Loucy (cell line): ENCODE measurements around the gene DPEP3.
"Not testable (repeated sequence)": the region's sequence is repeated elsewhere in the genome, so short reads cannot be mapped to it uniquely, and the experiment has no call there.

Source experiments
- H2AFZ ChIP-seq: fragments of 200-600 bp; sonication (generic); 2 replicates; pipeline ENCODE4 v1.6.0; 2016; ENCODE audit warnings: antibody characterized with exemption, mild to moderate bottlenecking, low read length, moderate library complexity
- H3F3A ChIP-seq: fragments of 200-600 bp; 2 replicates; pipeline ENCODE4 v1.6.0; 2016; ENCODE audit warnings: antibody characterized with exemption, low read depth, mild to moderate bottlenecking
- H3K27me3 ChIP-seq: fragments of 200-600 bp; sonication (generic); 2 replicates; pipeline ENCODE4 v1.6.1; 2014; ENCODE audit warnings: low read length, mild to moderate bottlenecking; ENCODE audit not compliant: insufficient read depth, poor library complexity, severe bottlenecking
- H3K36me3 ChIP-seq: fragments of 200-600 bp; sonication (generic); 2 replicates; pipeline ENCODE4 v1.6.1; 2016; ENCODE audit warnings: low read length; ENCODE audit not compliant: insufficient read depth
- H3K4me1 ChIP-seq: fragments of 200-600 bp; sonication (generic); 2 replicates; pipeline ENCODE4 v1.5.1; 2014; ENCODE audit warnings: low read length, mild to moderate bottlenecking; ENCODE audit not compliant: insufficient read depth, poor library complexity, severe bottlenecking
- H3K4me2 ChIP-seq: fragments of 200-600 bp; sonication (generic); 2 replicates; pipeline ENCODE4 v1.6.0; 2014; ENCODE audit warnings: antibody characterized with exemption, low read length, low read depth, mild to moderate bottlenecking; ENCODE audit not compliant: poor library complexity, severe bottlenecking
- H3K4me3 ChIP-seq: fragments of 200-600 bp; sonication (generic); 2 replicates; pipeline ENCODE4 v1.5.1; 2014; ENCODE audit warnings: low read length, mild to moderate bottlenecking, mixed read lengths; ENCODE audit not compliant: poor library complexity, severe bottlenecking
- H3K79me2 ChIP-seq: fragments of 200-600 bp; sonication (generic); 2 replicates; pipeline ENCODE4 v1.6.1; 2014; ENCODE audit warnings: low read length; ENCODE audit not compliant: insufficient read depth
- H3K9ac ChIP-seq: fragments of 200-600 bp; sonication (generic); 2 replicates; pipeline ENCODE4 v1.6.0; 2014; ENCODE audit warnings: mild to moderate bottlenecking, low read depth, low read length, moderate library complexity; ENCODE audit not compliant: poor library complexity, severe bottlenecking
- H3K9me2 ChIP-seq: fragments of 200-600 bp; sonication (generic); replicated peaks from 2 replicates; pipeline ENCODE4 v1.6.1; 2016; ENCODE audit warnings: low read depth, low read length, mixed read lengths
- H3K9me3 ChIP-seq: fragments of 200-600 bp; sonication (generic); 2 replicates; pipeline ENCODE4 v1.6.1; 2014; ENCODE audit warnings: mild to moderate bottlenecking, antibody characterized with exemption, low read length, low read depth; ENCODE audit not compliant: insufficient read depth
- H4K20me1 ChIP-seq: fragments of 200-600 bp; sonication (generic); 2 replicates; pipeline ENCODE4 v1.6.0; 2014; ENCODE audit warnings: antibody characterized with exemption, low read length, mild to moderate bottlenecking; ENCODE audit not compliant: insufficient read depth, poor library complexity, severe bottlenecking
- CTCF ChIP-seq: fragments of 200-600 bp; sonication (generic); conservative IDR thresholded peaks from 2 replicates; pipeline ENCODE4 v1.5.1; 2014; ENCODE audit warnings: mild to moderate bottlenecking, antibody characterized with exemption, low read length
- EZH2phosphoT487 ChIP-seq: fragments of 200-600 bp; IDR thresholded peaks from 2 replicates; pipeline ENCODE4 v1.6.1; 2018; ENCODE audit warnings: antibody characterized with exemption, mild to moderate bottlenecking, moderate library complexity, borderline replicate concordance

Gene DPEP3

GRCh38 chr16:67996666-67997065, 16.4 kb upstream of the DPEP3 start:
- Histone ChIP-seq H3K9me3 (no peaks in the 10 kb centered on the region), H3K4me3 (no peak overlapping the region), H3F3A (peaks cover 11% of the 10 kb centered on the region; the same call in 1 of the 2 replicates), H4K20me1 (no peaks in the 10 kb centered on the region), H3K4me1 (peaks cover 25% of the 10 kb centered on the region), H3K4me2 (no peak overlapping the region), H2AFZ (no peak overlapping the region), H3K79me2 (no peaks in the 10 kb centered on the region), H3K9me2 (no peaks in the 10 kb centered on the region), H3K36me3 (no peaks in the 10 kb centered on the region), H3K9ac (no peak overlapping the region), H3K27me3 (no peaks in the 10 kb centered on the region)
- no peak for TF ChIP-seq EZH2phosphoT487
- TF ChIP-seq CTCF, result no peak

GRCh38 chr16:67995423-67995822, 15.1 kb upstream of the DPEP3 start:
- Histone ChIP-seq H3K4me1 (peaks cover 22% of the 10 kb centered on the region), H3K9ac (no peak overlapping the region), H3K4me2 (no peak overlapping the region), H3K9me3 (no peaks in the 10 kb centered on the region), H3K79me2 (no peaks in the 10 kb centered on the region), H3K4me3 (no peak overlapping the region), H3K9me2 (no peaks in the 10 kb centered on the region), H2AFZ (no peak overlapping the region), H3K36me3 (no peaks in the 10 kb centered on the region), H3K27me3 (no peaks in the 10 kb centered on the region), H4K20me1 (no peaks in the 10 kb centered on the region), H3F3A (peaks cover 11% of the 10 kb centered on the region; the same call in 1 of the 2 replicates)
- TF ChIP-seq CTCF (no peak), EZH2phosphoT487 (no peak)

- H3F3A ChIP-seq, H3K4me3 ChIP-seq, H3K9me3 ChIP-seq, H3K36me3 ChIP-seq, H3K27me3 ChIP-seq, H3K79me2 ChIP-seq, H3K9me2 ChIP-seq, H2AFZ ChIP-seq, H4K20me1 ChIP-seq, H3K4me1 ChIP-seq: not testable (repeated sequence)
- H3K4me2 ChIP-seq, result peak overlapping the region; percentile 51
- peak overlapping the region; percentile 61 for H3K9ac ChIP-seq
Measured at GRCh38 chr16:67994040-67994408, 13.7 kb upstream of the DPEP3 start.

GRCh38 chr16:67993207-67994039, 13.1 kb upstream of the DPEP3 start:
- no peaks in the 10 kb centered on the region for H3K79me2 ChIP-seq
- no peaks in the 10 kb centered on the region for H4K20me1 ChIP-seq
- peak overlapping the region; percentile 61 for H3K9ac ChIP-seq
- peak; percentile 86 for TF ChIP-seq CTCF
- TF ChIP-seq EZH2phosphoT487, result no peak
- H3K27me3 ChIP-seq, result no peaks in the 10 kb centered on the region
- H3K36me3 ChIP-seq, result no peaks in the 10 kb centered on the region
- H3K9me3 ChIP-seq, result no peaks in the 10 kb centered on the region
- peaks cover 7% of the 10 kb centered on the region for H3K4me1 ChIP-seq
- no peaks in the 10 kb centered on the region for H3F3A ChIP-seq
- H3K4me2 ChIP-seq, result peak overlapping the region; percentile 51
- H2AFZ ChIP-seq, result peak overlapping the region; percentile 83
- no peaks in the 10 kb centered on the region for H3K9me2 ChIP-seq
- peak overlapping the region; percentile 7 for H3K4me3 ChIP-seq
